Loucy (cell line): ENCODE measurements around the gene JAK3.

Experiments
- H2AFZ ChIP-seq: fragments of 200-600 bp; sonication (generic); 2 replicates; pipeline ENCODE4 v1.6.0; 2016; ENCODE audit warnings: antibody characterized with exemption, mild to moderate bottlenecking, low read length, moderate library complexity
- H3F3A ChIP-seq: fragments of 200-600 bp; 2 replicates; pipeline ENCODE4 v1.6.0; 2016; ENCODE audit warnings: antibody characterized with exemption, low read depth, mild to moderate bottlenecking
- H3K27me3 ChIP-seq: fragments of 200-600 bp; sonication (generic); 2 replicates; pipeline ENCODE4 v1.6.1; 2014; ENCODE audit warnings: low read length, mild to moderate bottlenecking; ENCODE audit not compliant: insufficient read depth, poor library complexity, severe bottlenecking
- H3K36me3 ChIP-seq: fragments of 200-600 bp; sonication (generic); 2 replicates; pipeline ENCODE4 v1.6.1; 2016; ENCODE audit warnings: low read length; ENCODE audit not compliant: insufficient read depth
- H3K4me1 ChIP-seq: fragments of 200-600 bp; sonication (generic); 2 replicates; pipeline ENCODE4 v1.5.1; 2014; ENCODE audit warnings: low read length, mild to moderate bottlenecking; ENCODE audit not compliant: insufficient read depth, poor library complexity, severe bottlenecking
- H3K4me2 ChIP-seq: fragments of 200-600 bp; sonication (generic); 2 replicates; pipeline ENCODE4 v1.6.0; 2014; ENCODE audit warnings: antibody characterized with exemption, low read length, low read depth, mild to moderate bottlenecking; ENCODE audit not compliant: poor library complexity, severe bottlenecking
- H3K4me3 ChIP-seq: fragments of 200-600 bp; sonication (generic); 2 replicates; pipeline ENCODE4 v1.5.1; 2014; ENCODE audit warnings: low read length, mild to moderate bottlenecking, mixed read lengths; ENCODE audit not compliant: poor library complexity, severe bottlenecking
- H3K79me2 ChIP-seq: fragments of 200-600 bp; sonication (generic); 2 replicates; pipeline ENCODE4 v1.6.1; 2014; ENCODE audit warnings: low read length; ENCODE audit not compliant: insufficient read depth
- H3K9ac ChIP-seq: fragments of 200-600 bp; sonication (generic); 2 replicates; pipeline ENCODE4 v1.6.0; 2014; ENCODE audit warnings: mild to moderate bottlenecking, low read depth, low read length, moderate library complexity; ENCODE audit not compliant: poor library complexity, severe bottlenecking
- H3K9me2 ChIP-seq: fragments of 200-600 bp; sonication (generic); replicated peaks from 2 replicates; pipeline ENCODE4 v1.6.1; 2016; ENCODE audit warnings: low read depth, low read length, mixed read lengths
- H3K9me3 ChIP-seq: fragments of 200-600 bp; sonication (generic); 2 replicates; pipeline ENCODE4 v1.6.1; 2014; ENCODE audit warnings: mild to moderate bottlenecking, antibody characterized with exemption, low read length, low read depth; ENCODE audit not compliant: insufficient read depth
- H4K20me1 ChIP-seq: fragments of 200-600 bp; sonication (generic); 2 replicates; pipeline ENCODE4 v1.6.0; 2014; ENCODE audit warnings: antibody characterized with exemption, low read length, mild to moderate bottlenecking; ENCODE audit not compliant: insufficient read depth, poor library complexity, severe bottlenecking
- CTCF ChIP-seq: fragments of 200-600 bp; sonication (generic); conservative IDR thresholded peaks from 2 replicates; pipeline ENCODE4 v1.5.1; 2014; ENCODE audit warnings: mild to moderate bottlenecking, antibody characterized with exemption, low read length
- EZH2phosphoT487 ChIP-seq: fragments of 200-600 bp; IDR thresholded peaks from 2 replicates; pipeline ENCODE4 v1.6.1; 2018; ENCODE audit warnings: antibody characterized with exemption, mild to moderate bottlenecking, moderate library complexity, borderline replicate concordance

The JAK3 gene

DNA sequence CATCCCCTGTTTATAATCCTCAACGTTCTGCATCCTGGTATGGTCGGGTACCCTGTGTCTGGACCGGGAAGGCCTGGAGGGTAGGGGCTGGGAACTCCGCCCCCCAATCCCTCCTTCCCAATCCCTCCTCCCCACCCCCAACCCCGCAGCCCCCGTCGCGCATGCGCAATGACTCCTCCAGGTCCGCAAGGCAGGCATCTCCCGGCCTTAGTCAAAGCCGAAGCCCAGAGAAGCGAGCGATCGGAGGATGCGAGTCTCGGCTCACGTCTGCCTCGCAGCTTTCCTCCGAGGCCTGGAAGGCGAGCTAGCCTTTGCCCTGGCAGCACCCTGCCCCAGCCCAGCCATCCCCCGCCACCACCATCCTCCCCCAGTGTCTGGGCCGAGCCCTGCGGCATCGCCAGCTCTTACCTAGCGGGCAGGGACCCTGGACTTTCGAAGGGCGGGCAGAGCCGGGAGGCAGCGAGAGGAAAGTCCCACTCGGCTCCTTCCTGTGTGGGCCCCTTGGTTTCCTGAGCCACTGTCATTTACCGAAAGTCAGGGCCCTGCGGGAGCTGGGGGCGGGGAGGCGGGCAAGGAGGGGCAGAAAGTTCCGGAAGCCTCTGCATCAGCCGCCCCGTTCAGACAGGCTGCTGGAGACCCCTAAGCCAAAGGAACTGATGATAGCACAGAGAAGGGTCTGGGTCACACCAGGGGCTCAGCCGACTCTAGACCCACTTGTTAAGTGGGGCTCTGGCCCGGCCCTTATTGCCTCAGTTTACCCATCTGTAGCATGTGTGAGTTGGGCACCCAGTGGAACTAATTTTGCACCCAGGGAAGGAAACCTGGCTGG is at the start of gene JAK3:
Gene JAK3 (minus strand): TSS at position 445 of the 829 bp plus-strand sequence. CDS start 3,565 bp downstream, outside the sequence.
- no peaks in the 10 kb centered on the region for H3K36me3 ChIP-seq
- H3K4me3 ChIP-seq: peak within 1 kb of the TSS; percentile 74
- H3K27me3 ChIP-seq: no peaks in the 10 kb centered on the region
- H3K9me3 ChIP-seq: no peaks in the 10 kb centered on the region
- H3K9ac ChIP-seq: peak within 1 kb of the TSS; percentile 83
- no peaks in the 10 kb centered on the region for H3F3A ChIP-seq
- H4K20me1 ChIP-seq: peaks cover 3% of the 10 kb centered on the region
- H3K79me2 ChIP-seq: peaks cover 38% of the 10 kb centered on the region
- no peak for TF ChIP-seq EZH2phosphoT487
- TF ChIP-seq CTCF: no peak
- H3K4me1 ChIP-seq: peaks cover 41% of the 10 kb centered on the region
- H2AFZ ChIP-seq: peak within 1 kb of the TSS; percentile 77
- H3K4me2 ChIP-seq: peak within 1 kb of the TSS; percentile 84
- no peaks in the 10 kb centered on the region for H3K9me2 ChIP-seq

DNA sequence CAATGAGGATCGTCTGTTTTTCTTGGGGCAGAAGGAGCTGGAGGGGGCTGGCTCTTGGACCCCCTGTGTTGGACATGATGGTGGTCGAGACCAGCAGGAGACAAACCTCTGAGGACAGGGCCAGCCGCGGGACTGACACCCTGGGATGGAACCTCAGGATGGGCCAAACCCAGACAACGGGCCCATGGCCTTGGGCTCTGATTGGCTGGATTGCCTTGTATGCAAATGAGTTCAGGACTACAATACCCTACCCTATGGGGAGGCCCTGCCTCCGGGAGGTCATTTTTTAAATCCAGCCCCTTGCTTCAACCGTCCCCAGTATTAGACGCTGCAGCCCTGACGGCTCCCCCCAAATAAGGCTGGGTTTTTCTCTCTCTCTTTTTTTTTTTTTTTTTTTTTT is 46.0 kb upstream of the JAK3 start:
- H3K36me3 ChIP-seq: no peaks in the 10 kb centered on the region
- H3K4me1 ChIP-seq: no peaks in the 10 kb centered on the region
- H3K79me2 ChIP-seq: no peaks in the 10 kb centered on the region
- no peaks in the 10 kb centered on the region for H3F3A ChIP-seq
- H3K27me3 ChIP-seq: no peaks in the 10 kb centered on the region
- no peak overlapping the region for H2AFZ ChIP-seq
- no peaks in the 10 kb centered on the region for H4K20me1 ChIP-seq
- no peaks in the 10 kb centered on the region for H3K9me3 ChIP-seq
- H3K9me2 ChIP-seq: no peaks in the 10 kb centered on the region
- no peak overlapping the region for H3K4me2 ChIP-seq
- TF ChIP-seq EZH2phosphoT487 (no peak), CTCF (no peak)
- no peak overlapping the region for H3K4me3 ChIP-seq
- H3K9ac ChIP-seq: no peak overlapping the region

GRCh38 chr19:17889609-17890214 is 41.9 kb upstream of the JAK3 start:
- no peaks in the 10 kb centered on the region for H3K27me3 ChIP-seq
- no peaks in the 10 kb centered on the region for H3K9me2 ChIP-seq
- no peaks in the 10 kb centered on the region for H3K4me1 ChIP-seq
- H3K79me2 ChIP-seq: no peaks in the 10 kb centered on the region
- H3K4me2 ChIP-seq: no peak overlapping the region
- TF ChIP-seq CTCF: no peak
- no peak for TF ChIP-seq EZH2phosphoT487
- no peak overlapping the region for H3K4me3 ChIP-seq
- no peaks in the 10 kb centered on the region for H3K36me3 ChIP-seq
- no peaks in the 10 kb centered on the region for H3F3A ChIP-seq
- H3K9me3 ChIP-seq: no peaks in the 10 kb centered on the region
- no peaks in the 10 kb centered on the region for H4K20me1 ChIP-seq
- no peak overlapping the region for H3K9ac ChIP-seq
- H2AFZ ChIP-seq: no peak overlapping the region
